ENCODE data around the gene BICC1.

DNA sequence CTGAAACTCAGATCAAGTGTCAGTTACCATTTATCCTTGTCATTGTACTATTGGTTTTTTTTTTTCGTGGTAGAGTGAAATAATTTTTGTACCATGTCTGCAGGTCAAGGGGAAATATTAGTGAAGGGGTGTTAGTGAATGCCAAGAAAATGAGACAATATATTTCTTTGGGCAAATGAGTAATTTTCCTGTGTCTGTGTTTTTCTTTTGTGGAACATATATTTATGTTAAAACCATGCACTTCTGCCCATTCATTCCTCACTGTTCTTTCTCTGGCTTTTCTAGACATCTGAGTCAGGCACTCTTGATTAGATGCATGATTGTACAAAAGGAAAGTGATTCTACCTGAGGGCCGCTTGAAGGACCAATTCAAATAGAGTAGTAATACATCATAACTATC is 161.6 kb downstream of the BICC1 start:
- no peak for TF ChIP-seq EP300 (IDR thresholded peaks at IDR 0.05)
- TF ChIP-seq POLR2A (IDR thresholded peaks at IDR 0.05) = no peak
